NCI-H526 treated with DMSO at 0.1 percent for 48 hours (cell line): ENCODE results near the gene ALDH16A1.
A peak's percentile ranks its signal among the peaks of the same experiment; 100 is the strongest.

Experiments
- DNase-seq: peaks from one replicate; lab custom pipeline; 2025; lab: John Stamatoyannopoulos, UW

The ALDH16A1 gene

DNA sequence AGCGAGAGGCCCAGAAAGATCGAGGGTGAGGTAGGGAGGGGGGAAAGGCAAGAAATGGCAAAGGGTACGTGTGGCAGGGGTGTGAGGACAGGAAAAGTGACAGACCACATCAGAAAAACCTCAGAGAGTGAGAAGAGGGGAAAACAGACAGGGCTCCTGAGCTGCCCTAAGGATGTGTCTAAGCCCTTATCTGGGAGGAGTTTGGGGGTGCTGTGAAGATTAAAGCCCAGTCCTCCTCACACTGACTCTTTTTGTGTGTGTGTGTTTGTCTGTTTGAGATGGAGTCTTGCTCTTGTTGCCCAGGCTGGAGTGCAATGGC, 29.1 kb upstream of the ALDH16A1 start:
- no peak for DNase-seq

DNA sequence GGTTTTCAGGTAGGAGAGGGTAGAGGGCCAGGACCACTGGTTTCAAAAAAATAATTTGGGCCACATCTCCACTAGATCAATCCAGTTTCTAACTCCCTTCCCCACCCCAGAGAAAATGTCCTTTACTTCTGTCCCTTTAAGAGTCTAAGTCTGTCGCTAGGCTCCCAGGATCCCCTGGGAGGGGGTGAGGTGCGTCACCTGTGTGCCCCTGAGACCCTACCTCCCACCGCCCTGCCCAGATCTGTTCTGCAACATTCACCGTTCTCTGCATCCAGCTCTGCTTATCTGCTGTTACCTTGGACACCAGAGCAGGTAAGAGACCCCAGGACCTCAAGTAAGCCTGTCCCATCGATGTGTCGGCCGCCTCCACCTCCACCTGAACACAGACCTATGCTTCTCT, 27.8 kb upstream of the ALDH16A1 start, which contains the start of gene GFY:
Gene GFY (plus strand): TSS at position 211 of the 400 bp plus-strand sequence. CDS start 1,043 bp downstream, outside the sequence.
- no peak for DNase-seq

DNA sequence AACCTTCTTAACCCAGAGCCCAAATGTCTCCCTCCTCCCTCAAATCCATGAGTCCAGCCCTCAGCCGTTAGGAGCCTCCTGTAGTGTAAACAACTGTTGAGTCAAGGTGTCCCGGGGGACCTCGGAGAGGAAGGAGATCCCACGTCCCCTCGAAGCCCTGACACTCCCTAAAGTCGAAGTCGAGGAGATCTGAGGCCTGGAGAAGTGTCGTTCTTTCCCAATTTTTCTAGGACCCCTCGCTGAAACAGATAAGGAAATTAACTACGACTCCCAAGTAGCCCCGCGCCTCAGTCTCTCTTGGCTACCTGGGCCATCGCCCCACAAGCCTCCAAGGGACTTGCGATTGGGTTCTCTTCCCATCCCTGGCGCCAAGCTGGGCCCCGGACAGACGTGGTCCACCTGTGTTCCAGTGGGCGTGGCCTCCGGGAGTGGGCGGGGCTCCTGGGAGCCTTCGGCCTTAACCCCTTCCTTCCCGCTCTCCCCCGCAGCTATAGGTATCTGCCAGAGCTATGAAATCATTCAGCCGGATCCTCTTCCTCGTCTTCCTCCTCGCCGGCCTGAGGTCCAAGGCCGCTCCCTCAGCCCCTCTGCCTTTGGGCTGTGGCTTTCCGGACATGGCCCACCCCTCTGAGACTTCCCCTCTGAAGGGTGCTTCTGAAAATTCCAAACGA, 27.0 kb upstream of the ALDH16A1 start:
- DNase-seq: peak; percentile 53

DNA sequence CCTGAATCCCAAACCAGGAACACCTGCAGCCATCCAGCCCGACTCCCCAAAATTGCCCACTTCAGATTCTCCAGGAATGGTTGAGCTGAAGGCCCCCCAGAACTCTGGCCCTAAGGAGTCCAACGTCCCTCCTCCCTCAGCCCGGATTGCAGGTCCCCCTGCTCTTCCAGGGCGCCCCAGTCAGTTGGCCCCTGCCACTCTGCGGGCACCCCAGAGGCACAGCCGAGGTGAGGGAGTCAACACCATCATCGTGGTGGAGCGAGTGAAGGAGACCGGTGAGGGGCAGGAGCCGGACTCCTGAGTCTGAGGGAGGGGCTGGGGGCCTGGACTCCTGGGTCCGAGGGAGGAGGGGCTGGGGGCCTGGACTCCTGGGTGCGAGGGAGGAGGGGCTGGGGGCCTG, 25.7 kb upstream of the ALDH16A1 start:
- no peak for DNase-seq

DNA sequence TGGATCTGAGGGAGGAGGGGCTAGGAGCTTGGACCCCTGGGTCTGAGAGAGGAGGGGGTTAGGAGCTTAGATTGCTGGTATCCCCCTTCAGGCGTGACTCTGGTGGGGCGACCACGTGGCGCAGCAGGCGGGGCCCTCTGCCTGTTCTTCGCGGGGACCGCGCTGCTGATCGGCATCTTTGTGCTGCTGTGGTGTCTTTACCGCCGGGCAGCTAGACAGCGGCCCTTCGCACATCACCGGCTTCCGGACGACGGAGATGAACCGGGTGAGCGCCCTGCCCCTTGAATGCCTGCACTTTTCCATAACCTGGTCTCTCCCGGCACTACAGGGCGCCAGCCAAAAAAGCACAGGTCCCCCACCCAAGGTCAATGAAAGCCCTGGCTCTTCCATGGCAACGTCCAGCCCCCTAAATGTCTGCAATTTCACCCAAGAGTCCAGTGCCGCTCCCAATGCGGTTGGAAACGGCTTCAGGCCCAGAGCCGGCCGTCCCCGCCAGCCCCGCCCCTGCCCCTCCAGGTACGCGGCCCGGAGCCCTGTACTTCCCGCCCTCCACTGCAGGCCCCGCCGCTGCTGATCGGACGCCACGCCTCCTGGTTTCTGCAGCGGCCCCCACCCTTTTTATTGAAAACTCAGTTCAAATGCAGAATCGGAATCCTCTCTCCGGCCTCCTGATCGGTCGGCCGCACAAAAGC, 25.0 kb upstream of the ALDH16A1 start:
- peak; percentile 26 for DNase-seq

DNA sequence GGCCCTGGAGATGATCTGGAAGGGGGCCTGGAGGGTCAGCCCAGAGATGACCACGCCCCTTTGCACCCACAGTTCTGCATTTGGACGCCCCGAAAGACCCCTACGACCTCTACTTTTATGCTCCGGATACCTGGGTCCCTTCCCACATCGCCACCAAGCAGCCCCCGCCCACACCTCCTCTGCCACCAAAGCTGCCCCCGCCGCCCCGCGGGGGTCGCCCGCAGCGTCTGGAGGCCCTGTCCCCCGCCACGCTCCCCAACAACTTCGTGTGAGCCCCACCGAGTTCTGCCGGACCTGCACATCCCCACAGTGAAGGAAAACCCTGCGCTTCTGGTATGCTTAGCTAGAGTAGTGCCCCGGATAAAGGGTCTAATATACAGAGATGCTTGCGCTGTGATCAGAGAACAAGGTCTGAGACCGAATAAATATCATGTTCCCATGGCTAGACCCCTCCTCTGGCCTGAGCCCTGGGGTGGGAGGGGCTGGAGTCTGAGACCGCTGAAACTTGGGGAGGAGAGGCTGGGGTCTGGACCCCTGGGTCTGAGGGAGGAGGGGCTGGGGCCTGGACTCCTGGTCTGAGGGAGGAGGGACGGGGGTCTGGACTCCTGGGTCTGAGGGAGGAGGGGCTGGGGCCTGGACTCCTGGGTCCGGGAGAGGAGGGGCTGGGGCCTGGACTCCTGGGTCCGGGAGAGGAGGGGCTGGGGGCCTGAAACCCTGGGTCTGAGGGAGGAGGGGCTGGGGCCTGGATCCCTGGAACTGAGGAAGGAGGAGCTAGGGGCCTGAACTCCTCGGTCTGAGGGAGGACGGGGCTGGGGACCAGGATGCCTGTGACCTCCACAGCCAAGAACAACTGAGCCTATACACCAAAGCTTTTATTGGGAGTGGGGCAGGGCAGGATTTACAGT, 24.2 kb upstream of the ALDH16A1 start:
- DNase-seq: no peak

DNA sequence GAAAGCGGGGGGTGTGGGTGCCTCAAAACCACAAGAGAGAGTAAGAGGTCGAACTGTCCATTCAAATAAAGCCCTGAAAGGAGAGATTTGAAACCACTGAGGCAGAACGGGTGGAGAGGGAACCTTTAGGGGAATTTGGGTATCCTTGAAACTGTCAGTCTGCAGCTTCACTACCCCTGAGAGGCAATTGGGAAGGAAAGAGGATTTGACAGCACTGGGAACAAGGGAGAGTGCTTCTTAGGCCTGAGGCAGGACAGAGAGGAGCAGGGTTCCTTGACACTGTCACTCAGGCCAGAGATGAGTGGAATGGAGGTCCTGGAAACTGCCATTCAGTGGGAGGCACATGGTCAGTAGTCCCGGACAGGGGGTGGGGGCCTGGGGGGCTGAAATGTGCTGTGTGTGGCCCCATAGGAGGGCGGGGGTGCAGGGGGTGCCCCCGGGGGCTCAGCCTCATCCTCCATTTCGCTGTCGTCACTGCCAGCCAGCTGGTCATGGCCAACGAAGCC, 22.8 kb upstream of the ALDH16A1 start:
- no peak for DNase-seq

DNA sequence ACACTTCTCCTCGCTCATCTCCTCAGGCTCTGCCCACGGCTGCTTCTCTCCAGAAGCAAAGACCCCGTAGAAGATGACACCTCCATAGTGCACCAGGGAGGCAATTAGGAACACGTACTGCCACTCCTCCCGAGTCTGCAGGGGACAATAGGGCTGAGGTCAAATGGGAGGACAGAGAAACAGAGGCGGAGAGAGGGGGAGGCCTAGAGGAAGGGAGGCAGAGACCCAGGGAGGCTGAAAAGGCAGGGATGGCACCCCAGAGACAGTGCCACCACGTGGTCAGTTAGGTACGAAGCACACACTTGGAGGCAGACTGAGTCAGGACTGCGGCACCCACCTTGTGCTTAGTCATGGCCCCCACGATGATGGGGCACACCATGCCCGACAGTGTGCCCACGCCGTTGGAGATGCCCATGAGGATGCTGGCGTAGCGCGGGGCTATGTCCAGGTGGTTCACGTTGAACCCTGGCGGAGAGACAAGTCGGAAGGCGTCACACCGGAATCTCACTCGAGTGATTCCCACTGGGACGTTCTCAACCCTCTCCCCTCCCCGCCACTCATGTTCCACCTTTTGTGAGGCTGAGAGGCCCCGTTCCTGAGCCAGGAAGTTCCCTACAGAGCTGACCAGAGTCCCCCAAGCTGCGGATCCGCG, 22.2 kb upstream of the ALDH16A1 start:
- no peak for DNase-seq

DNA sequence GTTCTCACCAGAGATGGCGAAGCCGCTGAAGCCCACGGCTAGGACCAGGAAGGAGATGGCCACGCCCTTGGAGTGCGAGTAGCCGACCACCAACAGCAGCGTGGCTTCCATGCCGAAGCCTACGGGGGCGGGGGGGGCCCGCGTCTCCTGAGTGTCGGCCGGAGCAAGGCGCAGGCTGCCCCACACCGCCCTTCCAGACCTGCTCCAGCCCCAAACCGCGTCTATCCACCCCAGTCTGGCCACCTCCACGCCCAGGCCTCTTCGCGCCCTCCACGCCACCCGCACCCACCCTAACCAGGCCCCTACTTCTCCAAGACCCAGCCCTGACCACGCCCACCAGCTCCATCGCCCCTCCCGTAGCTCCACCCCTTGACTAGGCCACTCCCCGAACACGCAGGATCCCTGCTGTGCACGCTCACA, 21.7 kb upstream of the ALDH16A1 start:
- DNase-seq: no peak

DNA sequence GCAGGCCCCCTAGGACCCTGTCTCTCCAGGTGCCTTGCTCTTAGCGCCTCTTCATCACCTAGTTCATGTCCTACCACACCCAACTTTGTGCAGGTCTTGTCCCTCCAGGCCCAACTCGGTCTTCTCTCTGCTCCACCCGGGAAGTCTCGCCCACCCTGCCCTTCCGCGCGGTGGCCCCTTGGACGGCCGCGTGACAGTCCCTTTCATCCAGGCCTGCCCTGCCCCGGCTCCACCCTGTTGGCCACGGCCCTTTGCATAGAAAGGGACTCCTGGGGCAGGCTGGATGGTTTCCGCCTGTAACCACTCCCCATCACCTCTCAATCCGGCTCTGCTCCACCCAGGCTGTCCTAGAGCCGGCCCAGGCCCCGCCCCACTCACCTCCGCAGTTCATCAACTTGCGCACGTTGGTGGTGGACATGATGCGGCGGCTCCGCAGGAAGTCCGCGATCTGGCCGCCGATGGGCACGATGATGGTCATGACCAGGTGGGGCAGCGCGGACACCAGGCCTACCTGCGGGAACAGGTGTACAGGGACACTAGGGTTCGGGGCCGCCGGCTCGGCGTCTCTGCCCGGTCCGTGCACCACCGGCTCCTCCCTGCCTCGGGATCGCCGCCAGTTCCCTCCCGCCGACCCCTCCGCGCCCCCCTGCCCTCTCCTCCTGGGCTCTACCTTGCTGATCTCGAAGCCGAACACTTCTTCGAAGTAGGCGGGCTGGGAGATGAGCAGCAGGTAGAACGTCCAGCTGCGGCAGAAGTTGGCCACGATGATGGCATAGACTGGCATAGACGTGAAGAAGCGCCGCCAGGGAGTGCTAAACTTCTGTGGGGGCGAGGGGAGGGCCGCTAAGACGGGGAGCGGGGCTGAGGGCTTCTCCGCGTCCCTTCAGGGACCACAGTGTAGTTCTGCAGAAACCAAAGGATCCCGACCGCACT, 20.6 kb upstream of the ALDH16A1 start:
- DNase-seq: no peak

DNA sequence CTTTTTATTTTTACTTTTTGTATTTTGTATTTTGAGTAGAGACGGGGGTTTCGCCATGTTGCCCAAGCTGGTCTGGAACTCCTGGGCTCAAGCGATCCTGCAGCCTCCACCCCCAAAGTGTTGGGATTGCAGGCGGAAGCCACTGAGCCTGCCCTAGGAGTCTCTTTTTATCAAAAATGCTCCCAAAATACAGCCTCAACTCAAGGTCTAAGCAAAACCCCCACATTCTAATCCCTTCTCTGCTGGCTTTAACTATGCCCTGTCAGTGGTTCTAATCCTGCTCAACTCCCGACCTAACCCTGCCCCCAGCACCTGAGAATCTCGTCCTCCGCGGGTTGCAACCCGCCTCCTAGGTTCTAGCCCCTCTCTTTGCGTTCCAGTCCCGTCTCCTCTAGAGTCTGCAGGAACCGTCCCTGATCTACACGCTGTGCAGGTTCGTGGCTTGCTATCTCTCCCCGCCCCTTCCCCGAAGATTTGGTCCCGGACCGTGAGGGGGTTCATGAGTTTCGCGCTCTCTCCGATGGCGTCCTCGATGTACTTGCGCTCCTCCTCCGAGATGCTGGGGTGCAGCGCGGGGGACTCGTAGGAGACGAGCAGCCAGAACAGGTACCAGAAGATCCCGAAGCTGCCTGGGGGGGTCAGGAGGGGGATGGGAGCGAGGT, 19.7 kb upstream of the ALDH16A1 start:
- no peak for DNase-seq

DNA sequence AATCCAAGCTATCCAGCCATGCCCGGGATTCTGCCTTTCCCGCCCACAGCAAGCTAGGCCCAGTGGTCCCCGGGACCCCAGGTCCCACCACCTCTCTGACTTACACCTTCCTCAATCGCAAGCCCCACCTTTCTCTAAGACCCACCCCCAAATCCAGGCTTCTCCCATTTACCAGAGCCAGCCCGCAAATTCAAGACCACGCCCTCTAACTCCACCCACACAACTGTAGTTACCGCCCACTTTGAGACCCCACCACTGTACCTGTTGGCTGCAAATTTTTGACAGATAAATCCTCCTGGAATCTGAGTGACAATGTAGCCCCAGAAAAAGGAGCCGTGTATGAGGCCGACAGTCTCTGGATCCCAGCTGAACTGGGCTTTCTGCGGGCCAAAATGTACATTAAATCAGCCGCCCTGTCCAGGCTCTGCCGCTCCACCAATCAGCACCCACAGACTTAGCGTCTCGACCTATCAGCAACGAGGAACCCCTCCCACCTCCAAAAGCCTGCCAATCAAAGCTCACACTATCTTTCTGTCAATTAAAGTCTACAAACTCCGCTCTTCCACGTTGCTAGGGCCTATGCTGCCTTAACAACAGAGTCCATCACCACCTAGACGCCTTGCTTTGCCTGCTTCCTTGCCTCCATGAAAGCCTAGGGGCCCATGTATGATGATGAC, 18.0 kb upstream of the ALDH16A1 start:
- no peak for DNase-seq

DNA sequence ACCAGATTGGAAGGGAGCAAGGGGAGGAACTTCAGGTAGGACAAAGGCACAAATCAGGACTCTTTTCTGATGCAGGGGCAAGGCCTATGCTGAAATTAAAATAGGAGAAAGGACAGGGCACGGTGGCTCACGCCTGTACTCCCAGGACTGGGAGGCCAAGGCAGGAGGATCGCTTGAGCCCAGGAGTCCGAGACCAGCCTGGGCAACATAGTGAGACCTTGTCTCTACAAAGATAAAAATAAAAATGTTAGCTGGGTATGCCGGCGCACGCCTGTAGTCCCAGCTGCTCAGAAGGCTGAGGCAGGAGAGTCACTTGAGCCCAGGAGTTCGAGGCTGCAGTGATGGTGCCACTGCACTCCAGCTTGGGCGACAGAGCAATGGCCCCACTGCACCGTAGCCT, 17.4 kb upstream of the ALDH16A1 start:
- no peak for DNase-seq

DNA sequence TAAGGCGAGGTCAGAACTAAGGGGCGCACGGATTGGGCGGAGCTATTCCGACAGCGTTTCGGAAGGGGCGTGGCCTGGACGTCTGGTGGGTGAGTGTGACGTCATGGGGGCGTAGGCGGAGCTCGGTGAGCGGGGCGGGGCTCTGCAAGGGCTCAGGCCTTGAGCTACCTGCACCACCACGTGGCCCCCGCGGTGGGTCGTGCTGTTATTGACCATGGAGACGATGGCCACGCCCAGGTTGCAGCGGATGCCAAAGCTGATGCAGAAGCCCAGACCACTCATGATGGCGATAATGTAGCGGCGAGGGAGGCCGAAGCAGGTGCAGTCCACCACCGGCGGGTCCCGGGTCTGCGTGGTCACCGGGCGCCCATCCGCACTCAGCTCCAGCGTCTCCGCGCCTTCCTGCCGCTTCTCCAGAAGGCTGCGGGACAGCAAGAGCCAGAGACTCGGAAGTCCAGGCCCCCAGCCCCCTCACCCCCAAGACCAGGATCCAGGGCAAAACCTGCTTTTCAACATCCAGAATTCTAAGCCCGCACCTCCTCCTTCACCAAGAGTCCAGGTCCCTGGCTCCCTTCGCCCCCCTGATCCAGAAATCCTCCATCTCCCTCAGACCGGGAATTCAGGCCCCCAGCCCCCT, 16.5 kb upstream of the ALDH16A1 start:
- no peak for DNase-seq

DNA sequence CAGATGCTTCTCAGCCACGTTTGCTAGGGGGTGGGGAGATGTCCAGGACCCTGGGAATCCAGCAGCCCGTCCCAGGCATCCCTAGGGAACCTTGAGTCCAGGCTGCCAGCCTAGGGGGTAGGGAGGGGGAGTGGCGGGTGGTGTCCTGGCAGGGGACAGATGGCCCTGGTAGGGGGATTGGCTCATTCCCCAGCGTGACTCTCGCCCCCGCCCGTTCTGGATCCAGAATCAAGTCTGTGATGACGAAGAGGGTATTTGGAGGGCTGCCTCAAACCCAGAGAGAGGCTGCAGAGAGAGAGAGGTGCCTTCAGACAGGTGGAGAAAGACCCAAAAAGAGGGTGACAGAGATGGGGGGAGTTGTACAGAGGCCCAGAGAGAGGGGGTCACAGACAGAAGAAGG, 15.8 kb upstream of the ALDH16A1 start:
- no peak for DNase-seq

DNA sequence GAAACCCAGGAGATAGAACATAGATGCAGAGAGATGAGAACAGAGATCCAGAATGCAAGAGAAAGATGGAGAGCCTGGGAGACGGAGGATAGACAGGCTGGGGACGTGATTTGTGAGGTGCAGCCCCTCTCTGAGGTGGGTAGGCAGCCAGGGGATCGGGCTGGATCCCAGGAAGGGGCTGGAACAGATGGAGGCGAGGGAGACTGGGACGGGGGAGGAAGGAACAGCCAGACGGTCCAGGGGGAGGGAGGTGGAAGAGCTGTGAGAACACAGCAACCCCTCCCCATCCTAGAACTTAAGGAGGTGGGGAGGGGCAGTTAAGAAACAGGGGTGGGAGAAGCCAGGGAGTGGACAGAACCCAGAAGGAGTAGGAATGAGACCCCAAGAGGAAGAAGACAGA, 14.8 kb upstream of the ALDH16A1 start:
- no peak for DNase-seq

DNA sequence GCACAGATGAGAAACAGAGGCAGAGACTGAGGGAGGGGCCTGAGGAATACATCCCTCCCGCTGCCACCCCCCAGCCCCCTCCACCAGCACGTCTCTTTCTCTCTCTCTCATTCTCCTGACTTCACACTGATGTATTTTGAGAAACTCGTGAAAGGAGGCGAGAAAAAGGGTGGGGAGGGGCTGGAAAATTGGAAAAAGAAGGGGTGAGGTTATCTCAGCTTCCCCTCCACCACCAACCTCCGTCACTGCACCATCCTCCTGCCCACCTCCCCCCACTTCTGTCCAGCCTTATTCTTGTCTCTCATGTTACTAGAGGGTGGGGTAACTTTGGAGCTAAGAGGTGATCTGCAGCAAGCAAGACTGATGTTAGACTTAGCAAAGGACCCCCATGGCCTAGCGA, 13.2 kb upstream of the ALDH16A1 start:
- no peak for DNase-seq

DNA sequence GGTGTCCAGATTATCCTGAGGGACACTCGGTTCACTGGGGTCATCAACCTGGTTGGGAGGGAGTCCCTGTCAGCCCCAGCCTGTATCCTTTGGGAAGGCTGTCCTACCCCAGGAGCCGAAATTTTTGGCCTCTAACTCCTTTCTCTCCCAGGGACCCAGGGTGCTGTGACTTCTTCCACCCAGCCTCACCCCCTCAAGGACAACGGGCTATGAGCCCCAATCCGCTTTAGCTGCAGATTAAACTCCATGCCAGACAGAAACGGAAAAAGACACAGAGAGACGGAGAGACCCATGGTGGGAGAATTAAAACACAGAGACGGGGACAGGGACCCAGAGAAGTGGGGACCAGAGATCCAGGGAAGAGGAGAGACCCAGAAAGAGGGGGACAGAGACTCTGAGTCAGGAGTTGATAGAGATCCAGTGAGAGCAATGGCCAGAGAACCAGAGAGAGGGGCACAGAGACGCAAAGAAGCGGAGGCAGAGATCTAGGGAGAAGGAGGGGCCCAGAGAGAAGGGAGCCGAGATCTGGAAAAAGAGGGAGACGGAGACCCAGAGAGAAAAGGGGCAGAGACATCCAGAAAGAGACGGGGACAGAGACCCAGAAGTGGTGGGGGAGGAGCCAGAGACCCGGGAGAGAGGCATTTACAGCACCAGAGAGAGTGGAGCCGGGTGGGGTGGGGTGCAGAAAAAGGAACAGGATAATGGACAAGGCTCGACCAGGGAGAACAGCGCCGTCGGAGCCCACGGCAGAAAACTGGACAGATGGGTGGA, 12.4 kb upstream of the ALDH16A1 start:
- DNase-seq: no peak
